SU-DHL-6 (cell line): ENCODE data around the gene FREY1.

ENCODE experiments used
- CTCF ChIP-seq: fragments of 200-600 bp; sonication (generic); IDR thresholded peaks from one replicate; pipeline ENCODE4 v1.5.1; 2017; ENCODE audit warnings: antibody characterized with exemption, mild to moderate bottlenecking, low read length, moderate library complexity; ENCODE audit not compliant: insufficient read depth, poor library complexity, severe bottlenecking
- EZH2phosphoT487 ChIP-seq: fragments of 200-600 bp; sonication (generic), shearing (Covaris generic); conservative IDR thresholded peaks from 2 replicates; pipeline ENCODE4 v1.6.1; 2018; ENCODE audit warnings: mild to moderate bottlenecking, antibody characterized with exemption, low read length, moderate library complexity, mixed read lengths

DNA sequence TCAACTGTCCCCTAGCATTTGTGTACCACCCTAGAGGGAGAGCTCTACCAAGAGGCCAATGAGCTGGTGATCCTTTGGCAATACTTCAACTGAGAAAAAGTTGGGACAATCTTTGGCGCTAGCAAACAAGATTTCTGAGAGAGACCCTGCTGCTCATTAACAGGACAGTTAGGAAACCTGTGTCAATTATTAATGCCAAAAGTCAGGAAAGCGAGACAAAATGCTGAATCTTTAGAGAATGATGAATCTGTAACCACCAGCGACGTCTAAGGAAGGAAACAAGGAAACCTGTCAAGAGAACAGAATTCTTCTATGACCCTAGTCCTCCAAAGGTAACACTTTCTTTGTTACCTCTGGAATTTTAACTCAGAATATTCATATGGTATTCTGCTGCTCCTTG, 35.3 kb upstream of the FREY1 start:
- no peak for TF ChIP-seq CTCF
- TF ChIP-seq EZH2phosphoT487 = no peak
